ENCODE results near the gene AHDC1. TPM values are rescaled to one million over a fixed set of nuclear protein-coding genes. Genes with fewer than 3 reads are reported as not detected.
A peak's percentile ranks its signal among the peaks of the same experiment; 100 is the strongest.

The AHDC1 gene
- total and polyA plus RNA-seq, 2 experiments from 2014 or later: 13.3 to 14.4 TPM

- 95% methylated on average over 2 of the region's 2 CpGs for WGBS (ENCODE audit: low lambda C conversion rate, missing lambda C conversion rate)
- Histone ChIP-seq H3K27ac (no peak overlapping the region), H4K20me1 (ENCODE audit: insufficient read depth, poor library complexity, severe bottlenecking) (no peaks in the 10 kb centered on the region), H3K9me3 (ENCODE audit: low read depth) (no peaks in the 10 kb centered on the region), H3K79me2 (no peaks in the 10 kb centered on the region), H2AFZ (no peak overlapping the region), H3K9me2 (replicated peaks; ENCODE audit: insufficient read depth) (no peaks in the 10 kb centered on the region), H3K27me3 (no peaks in the 10 kb centered on the region), H3K36me3 (replicated peaks; ENCODE audit: insufficient read depth, low read depth) (no peaks in the 10 kb centered on the region), H3K4me2 (no peak overlapping the region), H3K4me1 (ENCODE audit: insufficient read depth) (peaks cover 18% of the 10 kb centered on the region), H3K4me3 (no peak overlapping the region)
- TF ChIP-seq CTCF (IDR thresholded peaks at IDR 0.05; ENCODE audit: poor library complexity) (no peak), EZH2 (IDR thresholded peaks at IDR 0.05; ENCODE audit: borderline replicate concordance) (no peak), EZH2phosphoT487 (IDR thresholded peaks at IDR 0.05; ENCODE audit: low read depth, severe bottlenecking, unreplicated experiment) (no peak)
- DNase-seq (ENCODE audit: low spot score): no peak
These were observed 104.8 kb downstream of the AHDC1 start for GRCh38 chr1:27499142-27499541.

GRCh38 chr1:27496604-27497155 lies 107.3 kb downstream of the AHDC1 start:
- Histone ChIP-seq H2AFZ (no peak overlapping the region), H3K9me3 (ENCODE audit: low read depth) (no peaks in the 10 kb centered on the region), H3K27me3 (no peaks in the 10 kb centered on the region), H3K9me2 (replicated peaks; ENCODE audit: insufficient read depth) (no peaks in the 10 kb centered on the region), H3K4me2 (peak overlapping the region; percentile 44), H3K27ac (no peak overlapping the region), H3K36me3 (replicated peaks; ENCODE audit: insufficient read depth, low read depth) (no peaks in the 10 kb centered on the region), H4K20me1 (ENCODE audit: insufficient read depth, poor library complexity, severe bottlenecking) (no peaks in the 10 kb centered on the region), H3K79me2 (no peaks in the 10 kb centered on the region), H3K4me1 (ENCODE audit: insufficient read depth) (peaks cover 13% of the 10 kb centered on the region), H3K4me3 (no peak overlapping the region)
- WGBS (ENCODE audit: low lambda C conversion rate, missing lambda C conversion rate): 20% methylated on average over 6 of the region's 8 CpGs
- DNase-seq (ENCODE audit: low spot score): peak; percentile 59
- TF ChIP-seq CTCF (IDR thresholded peaks at IDR 0.05; ENCODE audit: poor library complexity) (peak; percentile 45), EZH2 (IDR thresholded peaks at IDR 0.05; ENCODE audit: borderline replicate concordance) (no peak)

GRCh38 chr1:27492796-27493195 lies 111.1 kb downstream of the AHDC1 start:
- H3K36me3 ChIP-seq (replicated peaks; ENCODE audit: insufficient read depth, low read depth): no peaks in the 10 kb centered on the region
- TF ChIP-seq CTCF (IDR thresholded peaks at IDR 0.05; ENCODE audit: poor library complexity): no peak
- TF ChIP-seq EZH2 (IDR thresholded peaks at IDR 0.05; ENCODE audit: borderline replicate concordance): no peak
- TF ChIP-seq EZH2phosphoT487 (IDR thresholded peaks at IDR 0.05; ENCODE audit: low read depth, severe bottlenecking, unreplicated experiment): no peak
- H3K4me3 ChIP-seq: no peak overlapping the region
- H3K79me2 ChIP-seq: peaks cover 20% of the 10 kb centered on the region
- no peak overlapping the region for H3K4me2 ChIP-seq
- peak overlapping the region; percentile 79 for H3K27ac ChIP-seq
- no peaks in the 10 kb centered on the region for H3K9me2 ChIP-seq (replicated peaks; ENCODE audit: insufficient read depth)
- no peak overlapping the region for H2AFZ ChIP-seq
- H3K27me3 ChIP-seq: no peaks in the 10 kb centered on the region
- H3K4me1 ChIP-seq (ENCODE audit: insufficient read depth): peaks cover 17% of the 10 kb centered on the region
- peaks cover 4% of the 10 kb centered on the region for H4K20me1 ChIP-seq (ENCODE audit: insufficient read depth, poor library complexity, severe bottlenecking)
- 98% methylated on average over 3 of the region's 3 CpGs for WGBS (ENCODE audit: low lambda C conversion rate, missing lambda C conversion rate)
- H3K9me3 ChIP-seq (ENCODE audit: low read depth): no peaks in the 10 kb centered on the region
- DNase-seq (ENCODE audit: low spot score): no peak
